Measurements from ENCODE around the gene RGS3.

DNA sequence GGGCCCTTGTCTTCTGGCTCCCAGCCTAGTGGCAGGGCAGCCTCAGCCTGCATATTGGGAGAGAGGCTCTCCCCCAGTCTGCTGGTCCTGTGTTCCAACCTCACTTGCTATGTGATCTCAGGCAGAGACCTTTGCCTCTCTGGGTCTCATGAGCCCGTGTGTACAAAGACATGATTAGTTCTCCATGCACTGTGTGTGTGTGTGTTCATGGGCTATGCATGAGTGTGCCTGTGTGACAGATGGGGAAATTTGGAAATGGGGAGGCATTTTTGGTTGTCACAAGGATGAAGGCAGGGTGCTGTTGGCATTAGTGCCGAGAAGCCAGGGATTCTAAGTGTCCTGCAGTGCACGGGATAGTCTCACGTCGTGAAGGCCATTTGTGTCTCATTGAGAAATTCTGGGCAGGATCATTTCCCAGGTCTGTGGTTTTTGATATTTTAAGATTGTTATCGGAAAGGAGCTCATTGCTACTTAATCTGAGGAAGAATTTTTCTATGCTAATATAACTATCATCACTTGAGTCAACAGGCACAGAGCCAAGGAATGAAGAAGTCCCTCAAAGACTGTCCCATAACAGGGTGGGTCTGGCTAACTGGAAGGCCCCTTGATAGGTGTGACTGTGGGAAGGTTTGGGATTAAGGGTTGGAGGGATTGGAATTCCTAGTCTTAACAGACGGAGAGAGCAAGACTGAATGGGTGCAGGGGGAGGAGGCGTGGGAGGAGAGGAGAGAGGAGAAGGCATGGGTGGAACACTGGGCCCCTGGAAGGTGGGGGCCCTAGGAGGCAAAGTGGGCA lies 168.5 kb downstream of the RGS3 start:
- no peak for TF ChIP-seq POLR2AphosphoS5 (IDR thresholded peaks at IDR 0.05; ENCODE audit: low read length)
- TF ChIP-seq, protein P1, sequence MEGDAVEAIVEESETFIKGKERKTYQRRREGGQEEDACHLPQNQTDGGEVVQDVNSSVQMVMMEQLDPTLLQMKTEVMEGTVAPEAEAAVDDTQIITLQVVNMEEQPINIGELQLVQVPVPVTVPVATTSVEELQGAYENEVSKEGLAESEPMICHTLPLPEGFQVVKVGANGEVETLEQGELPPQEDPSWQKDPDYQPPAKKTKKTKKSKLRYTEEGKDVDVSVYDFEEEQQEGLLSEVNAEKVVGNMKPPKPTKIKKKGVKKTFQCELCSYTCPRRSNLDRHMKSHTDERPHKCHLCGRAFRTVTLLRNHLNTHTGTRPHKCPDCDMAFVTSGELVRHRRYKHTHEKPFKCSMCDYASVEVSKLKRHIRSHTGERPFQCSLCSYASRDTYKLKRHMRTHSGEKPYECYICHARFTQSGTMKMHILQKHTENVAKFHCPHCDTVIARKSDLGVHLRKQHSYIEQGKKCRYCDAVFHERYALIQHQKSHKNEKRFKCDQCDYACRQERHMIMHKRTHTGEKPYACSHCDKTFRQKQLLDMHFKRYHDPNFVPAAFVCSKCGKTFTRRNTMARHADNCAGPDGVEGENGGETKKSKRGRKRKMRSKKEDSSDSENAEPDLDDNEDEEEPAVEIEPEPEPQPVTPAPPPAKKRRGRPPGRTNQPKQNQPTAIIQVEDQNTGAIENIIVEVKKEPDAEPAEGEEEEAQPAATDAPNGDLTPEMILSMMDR (IDR thresholded peaks at IDR 0.05 in 2 of 3, conservative IDR thresholded peaks at IDR 0.05 in 1 of 3; ENCODE audit: control insufficient read depth in 2 of 3, extremely low read depth in 1 of 3, insufficient read depth in 1 of 3, low read depth in 3 of 3, low read length in 3 of 3) = no peak
- TF ChIP-seq POLR2AphosphoS2 (IDR thresholded peaks at IDR 0.05; ENCODE audit: low read depth, low read length) = no peak
- no peak for TF ChIP-seq TCF7 (IDR thresholded peaks at IDR 0.05; ENCODE audit: borderline replicate concordance)
- no peak for TF ChIP-seq SMC3 (IDR thresholded peaks at IDR 0.05; ENCODE audit: borderline replicate concordance, low read length)
- no peak for TF ChIP-seq JUND (IDR thresholded peaks at IDR 0.05; ENCODE audit: low read depth, low read length)
- TF ChIP-seq, protein P2, sequence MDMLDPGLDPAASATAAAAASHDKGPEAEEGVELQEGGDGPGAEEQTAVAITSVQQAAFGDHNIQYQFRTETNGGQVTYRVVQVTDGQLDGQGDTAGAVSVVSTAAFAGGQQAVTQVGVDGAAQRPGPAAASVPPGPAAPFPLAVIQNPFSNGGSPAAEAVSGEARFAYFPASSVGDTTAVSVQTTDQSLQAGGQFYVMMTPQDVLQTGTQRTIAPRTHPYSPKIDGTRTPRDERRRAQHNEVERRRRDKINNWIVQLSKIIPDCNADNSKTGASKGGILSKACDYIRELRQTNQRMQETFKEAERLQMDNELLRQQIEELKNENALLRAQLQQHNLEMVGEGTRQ (IDR thresholded peaks at IDR 0.05; ENCODE audit: borderline replicate concordance, low read depth, low read length) = no peak
- TF ChIP-seq NR2C1 (IDR thresholded peaks at IDR 0.05) = no peak
- TF ChIP-seq, protein P3, sequence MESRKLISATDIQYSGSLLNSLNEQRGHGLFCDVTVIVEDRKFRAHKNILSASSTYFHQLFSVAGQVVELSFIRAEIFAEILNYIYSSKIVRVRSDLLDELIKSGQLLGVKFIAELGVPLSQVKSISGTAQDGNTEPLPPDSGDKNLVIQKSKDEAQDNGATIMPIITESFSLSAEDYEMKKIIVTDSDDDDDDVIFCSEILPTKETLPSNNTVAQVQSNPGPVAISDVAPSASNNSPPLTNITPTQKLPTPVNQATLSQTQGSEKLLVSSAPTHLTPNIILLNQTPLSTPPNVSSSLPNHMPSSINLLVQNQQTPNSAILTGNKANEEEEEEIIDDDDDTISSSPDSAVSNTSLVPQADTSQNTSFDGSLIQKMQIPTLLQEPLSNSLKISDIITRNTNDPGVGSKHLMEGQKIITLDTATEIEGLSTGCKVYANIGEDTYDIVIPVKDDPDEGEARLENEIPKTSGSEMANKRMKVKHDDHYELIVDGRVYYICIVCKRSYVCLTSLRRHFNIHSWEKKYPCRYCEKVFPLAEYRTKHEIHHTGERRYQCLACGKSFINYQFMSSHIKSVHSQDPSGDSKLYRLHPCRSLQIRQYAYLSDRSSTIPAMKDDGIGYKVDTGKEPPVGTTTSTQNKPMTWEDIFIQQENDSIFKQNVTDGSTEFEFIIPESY (IDR thresholded peaks at IDR 0.05) = no peak
- no peak for TF ChIP-seq POLR2A (IDR thresholded peaks at IDR 0.05; ENCODE audit: low read depth, low read length)
- TF ChIP-seq, protein P4, sequence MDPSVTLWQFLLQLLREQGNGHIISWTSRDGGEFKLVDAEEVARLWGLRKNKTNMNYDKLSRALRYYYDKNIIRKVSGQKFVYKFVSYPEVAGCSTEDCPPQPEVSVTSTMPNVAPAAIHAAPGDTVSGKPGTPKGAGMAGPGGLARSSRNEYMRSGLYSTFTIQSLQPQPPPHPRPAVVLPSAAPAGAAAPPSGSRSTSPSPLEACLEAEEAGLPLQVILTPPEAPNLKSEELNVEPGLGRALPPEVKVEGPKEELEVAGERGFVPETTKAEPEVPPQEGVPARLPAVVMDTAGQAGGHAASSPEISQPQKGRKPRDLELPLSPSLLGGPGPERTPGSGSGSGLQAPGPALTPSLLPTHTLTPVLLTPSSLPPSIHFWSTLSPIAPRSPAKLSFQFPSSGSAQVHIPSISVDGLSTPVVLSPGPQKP (IDR thresholded peaks at IDR 0.05; ENCODE audit: low read depth, low read length) = no peak
- no peak for TF ChIP-seq NFXL1 (IDR thresholded peaks at IDR 0.05; ENCODE audit: borderline replicate concordance)
- TF ChIP-seq, protein P5, sequence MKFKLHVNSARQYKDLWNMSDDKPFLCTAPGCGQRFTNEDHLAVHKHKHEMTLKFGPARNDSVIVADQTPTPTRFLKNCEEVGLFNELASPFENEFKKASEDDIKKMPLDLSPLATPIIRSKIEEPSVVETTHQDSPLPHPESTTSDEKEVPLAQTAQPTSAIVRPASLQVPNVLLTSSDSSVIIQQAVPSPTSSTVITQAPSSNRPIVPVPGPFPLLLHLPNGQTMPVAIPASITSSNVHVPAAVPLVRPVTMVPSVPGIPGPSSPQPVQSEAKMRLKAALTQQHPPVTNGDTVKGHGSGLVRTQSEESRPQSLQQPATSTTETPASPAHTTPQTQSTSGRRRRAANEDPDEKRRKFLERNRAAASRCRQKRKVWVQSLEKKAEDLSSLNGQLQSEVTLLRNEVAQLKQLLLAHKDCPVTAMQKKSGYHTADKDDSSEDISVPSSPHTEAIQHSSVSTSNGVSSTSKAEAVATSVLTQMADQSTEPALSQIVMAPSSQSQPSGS (IDR thresholded peaks at IDR 0.05; ENCODE audit: low read length) = no peak
- TF ChIP-seq NBN (IDR thresholded peaks at IDR 0.05) = no peak

All from GM12878 (cell line).